Stimulated activated CD8-positive, alpha-beta memory T cell treated with anti-CD3 and anti-CD28 coated beads, Interleukin-12 subunit alpha, Interleukin-12 subunit beta, amount 100 ng/mL, for 1 hour (primary cell): ENCODE data around the gene FOXN3.
"Not testable (repeated sequence)": the region's sequence is repeated elsewhere in the genome, so short reads cannot be mapped to it uniquely, and the experiment has no call there.

Experiments
- DNase-seq: peaks from one replicate; pipeline ENCODE4 v3.0.0-alpha.2; 2020; ENCODE audit warnings: low read depth

FOXN3 gene

DNA sequence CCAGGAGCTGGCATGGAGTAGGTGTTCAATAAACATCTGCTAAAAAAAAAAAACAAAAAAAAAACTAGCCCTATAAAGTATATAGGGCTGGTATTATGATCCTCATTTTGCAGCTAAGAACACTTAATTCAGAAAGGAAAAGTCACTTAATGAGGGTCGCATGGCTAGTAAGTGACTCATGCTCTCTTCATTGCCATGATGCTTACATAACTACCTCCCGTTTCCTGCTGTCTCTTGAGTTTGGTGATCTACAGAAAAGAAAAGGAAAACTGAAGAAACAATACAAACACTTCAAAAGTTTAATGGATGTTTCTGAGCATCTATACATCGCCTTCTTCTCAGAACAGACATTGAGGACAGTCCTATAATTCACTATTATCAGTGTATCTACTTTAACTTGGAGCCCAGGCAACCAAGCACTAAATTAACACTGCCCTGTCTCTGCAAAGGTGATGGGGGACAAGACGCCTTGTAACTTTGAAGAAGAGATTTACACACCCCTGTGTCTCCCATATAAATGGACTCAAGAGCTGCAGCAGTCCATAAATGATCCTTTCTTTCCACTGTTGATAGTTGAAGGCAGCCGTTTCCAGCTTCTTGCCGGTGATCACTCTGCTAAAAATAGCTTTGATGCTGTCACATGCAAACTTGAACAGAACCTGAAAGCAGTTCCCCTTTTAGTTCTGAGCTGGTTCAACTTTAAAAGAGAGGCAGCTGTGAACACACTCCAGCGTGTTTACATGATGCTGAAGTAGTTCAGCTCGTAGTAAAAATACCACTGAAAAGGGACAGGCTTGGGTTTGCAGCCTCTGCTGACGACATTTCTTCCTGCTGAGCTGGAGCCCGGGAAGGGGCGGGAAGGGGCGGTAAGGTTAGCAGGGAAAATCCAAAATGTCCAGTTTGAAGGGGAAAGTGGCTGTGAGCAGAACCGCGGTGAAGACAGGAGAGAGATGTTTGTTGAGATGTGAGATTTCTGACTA, 113.3 kb downstream of the FOXN3 start:
- DNase-seq: no peak

DNA sequence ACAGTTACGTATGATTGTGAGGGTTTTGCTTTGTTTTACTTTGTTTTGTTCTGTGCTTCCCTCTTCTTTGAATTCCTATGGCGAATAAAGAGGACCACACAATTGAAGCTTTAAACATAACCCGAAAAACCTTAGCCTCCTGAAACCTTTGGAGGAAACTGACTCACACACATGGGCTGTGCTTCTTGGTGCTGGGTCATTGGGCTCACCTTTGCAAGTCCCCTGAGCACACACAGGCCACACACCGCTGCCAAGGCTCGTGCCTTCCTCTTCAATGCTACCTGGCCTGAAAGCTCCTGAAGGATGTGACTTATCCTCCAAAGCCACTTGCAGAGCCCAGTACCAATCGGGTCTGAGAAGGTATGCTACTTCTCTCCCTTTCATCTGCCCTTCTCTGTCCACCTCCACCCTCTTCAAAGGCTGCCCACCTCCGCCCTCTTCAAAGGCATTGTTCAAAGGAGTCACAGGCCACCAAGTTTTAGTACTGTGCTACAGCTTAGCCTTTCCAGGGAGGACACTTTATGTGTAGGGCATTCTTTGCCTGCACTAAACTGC, 114.6 kb downstream of the FOXN3 start:
- DNase-seq: no peak

DNA sequence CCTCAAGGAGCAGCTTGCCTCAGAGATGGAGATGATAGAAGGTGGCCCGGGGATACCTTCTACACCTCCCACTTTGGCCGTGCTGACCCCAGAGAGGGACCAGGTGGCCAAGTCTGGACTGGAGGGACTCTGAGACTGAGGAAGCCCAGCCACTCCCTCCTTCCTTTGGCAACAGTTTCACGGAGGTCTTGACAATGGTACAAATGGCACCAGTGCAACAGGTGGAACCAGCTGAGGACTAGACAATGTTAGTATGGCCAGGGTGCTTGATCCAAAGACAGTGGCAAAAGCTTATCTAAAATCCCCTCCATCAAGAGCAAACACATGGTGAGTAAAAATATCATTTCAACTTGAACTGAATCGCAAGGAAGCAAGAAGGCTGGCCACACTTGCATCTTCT, 117.4 kb downstream of the FOXN3 start:
- no peak for DNase-seq

DNA sequence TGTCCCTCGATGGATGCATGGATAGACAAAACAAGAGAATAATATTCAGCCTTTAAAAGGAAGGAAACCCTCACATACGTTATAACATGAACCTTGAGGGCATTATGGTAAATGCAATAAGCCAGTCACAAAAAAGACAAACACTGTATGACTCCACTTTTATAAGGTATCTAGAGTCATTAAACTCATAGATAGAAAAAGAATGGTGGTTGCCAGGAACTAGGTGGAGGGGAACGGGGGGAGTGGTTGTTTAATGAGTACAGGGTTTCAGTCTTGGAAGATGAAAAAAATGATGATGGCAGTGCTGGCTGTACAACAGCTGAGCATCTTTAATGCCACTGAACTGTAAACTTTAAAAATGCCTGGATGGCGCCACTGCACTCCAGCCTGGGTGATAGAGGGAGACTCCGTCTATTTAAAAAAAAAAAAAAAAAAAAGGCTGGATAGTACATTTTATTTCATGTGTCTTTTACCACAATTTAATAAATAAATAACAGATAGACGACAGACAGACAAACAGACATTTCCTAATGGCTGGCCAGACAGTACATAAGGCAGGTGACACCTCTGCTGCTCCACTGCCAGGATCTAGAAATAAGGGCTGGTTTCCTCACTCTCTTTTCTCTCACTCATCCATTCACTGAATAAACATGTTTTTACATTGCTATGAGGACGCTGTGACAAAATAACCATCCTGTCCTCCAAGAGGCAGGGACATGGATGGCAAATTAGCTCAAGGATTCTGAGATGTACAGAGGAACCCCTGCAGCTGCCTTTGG, 118.8 kb downstream of the FOXN3 start:
- no peak for DNase-seq

DNA sequence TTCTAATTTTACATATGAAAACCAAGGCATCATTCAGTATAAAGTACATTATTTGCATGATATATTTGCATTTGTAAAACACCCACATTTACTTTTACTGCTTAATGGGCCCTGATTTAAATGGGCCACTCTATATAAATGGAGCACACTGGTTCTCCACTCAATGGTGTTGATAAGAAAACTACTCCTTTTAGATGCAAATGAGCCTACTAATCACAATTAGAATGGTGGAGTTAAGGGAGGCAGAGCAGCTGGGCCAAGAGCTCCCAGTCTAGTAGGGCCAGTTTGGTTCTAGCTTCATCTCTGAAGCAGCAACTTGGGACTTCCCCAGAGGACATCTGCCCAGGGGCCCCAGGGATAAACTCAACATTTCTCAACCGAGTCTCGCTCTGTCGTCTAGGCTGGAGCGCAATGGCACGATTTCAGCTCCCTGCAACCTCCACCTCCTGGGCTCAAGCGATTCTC, 120.7 kb downstream of the FOXN3 start:
- DNase-seq: no peak

DNA sequence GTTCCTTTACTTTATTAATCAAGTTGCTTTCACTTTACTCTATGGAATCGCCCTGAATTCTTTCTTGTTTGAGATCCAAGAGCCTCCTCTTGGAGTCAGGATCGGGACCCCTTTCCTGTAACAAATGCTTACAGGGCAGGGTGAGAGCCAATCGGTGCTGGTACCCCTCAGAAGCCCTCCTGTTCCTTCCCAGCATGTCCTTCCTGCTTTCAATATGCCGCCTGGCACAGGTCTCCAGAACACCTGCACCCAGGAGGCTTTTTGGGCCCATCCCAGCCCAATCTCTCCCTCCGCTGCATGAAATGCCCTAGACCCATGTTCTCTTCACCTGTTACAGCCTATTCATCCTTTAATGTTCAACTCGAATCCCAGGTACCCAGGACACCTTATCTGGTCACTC, 122.2 kb downstream of the FOXN3 start:
- no peak for DNase-seq

DNA sequence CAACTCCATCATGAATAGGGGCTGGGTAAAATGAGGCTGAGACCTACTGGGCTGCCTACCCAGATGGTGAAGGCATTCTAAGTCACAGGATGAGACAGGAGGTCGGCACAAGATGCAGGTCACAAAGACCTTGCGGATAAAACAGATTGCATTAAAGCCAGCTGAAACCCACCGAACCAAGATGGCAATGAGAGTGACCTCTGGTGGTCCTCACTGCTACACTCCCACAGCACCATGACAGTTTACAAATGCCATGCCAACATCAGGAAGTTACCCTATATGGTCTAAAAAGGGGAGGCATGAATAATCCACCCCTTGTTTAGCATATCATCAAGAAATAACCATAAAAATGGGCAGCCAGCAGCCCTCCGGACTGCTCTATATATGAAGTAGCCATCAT, 122.6 kb downstream of the FOXN3 start:
- not testable (repeated sequence) for DNase-seq

DNA sequence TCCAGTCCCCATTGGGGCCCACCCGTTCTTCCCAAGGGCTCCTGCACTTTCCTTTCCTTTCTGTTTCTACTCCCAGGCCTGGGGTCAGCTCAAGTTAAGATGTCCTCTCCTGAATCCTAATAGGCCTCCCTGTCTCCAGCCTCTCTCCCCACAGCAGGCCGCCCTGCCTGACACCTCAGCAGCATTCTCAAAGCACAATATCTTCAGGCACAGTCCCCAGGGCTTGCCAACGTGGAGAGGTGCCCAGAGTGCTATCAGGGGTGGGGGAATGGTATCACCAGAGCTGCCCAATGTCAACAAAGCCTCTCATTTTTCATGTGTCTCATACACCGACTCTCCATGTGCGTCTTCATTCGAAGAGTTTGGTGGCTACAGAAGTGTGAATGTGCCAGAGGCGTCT, 123.0 kb downstream of the FOXN3 start:
- no peak for DNase-seq

DNA sequence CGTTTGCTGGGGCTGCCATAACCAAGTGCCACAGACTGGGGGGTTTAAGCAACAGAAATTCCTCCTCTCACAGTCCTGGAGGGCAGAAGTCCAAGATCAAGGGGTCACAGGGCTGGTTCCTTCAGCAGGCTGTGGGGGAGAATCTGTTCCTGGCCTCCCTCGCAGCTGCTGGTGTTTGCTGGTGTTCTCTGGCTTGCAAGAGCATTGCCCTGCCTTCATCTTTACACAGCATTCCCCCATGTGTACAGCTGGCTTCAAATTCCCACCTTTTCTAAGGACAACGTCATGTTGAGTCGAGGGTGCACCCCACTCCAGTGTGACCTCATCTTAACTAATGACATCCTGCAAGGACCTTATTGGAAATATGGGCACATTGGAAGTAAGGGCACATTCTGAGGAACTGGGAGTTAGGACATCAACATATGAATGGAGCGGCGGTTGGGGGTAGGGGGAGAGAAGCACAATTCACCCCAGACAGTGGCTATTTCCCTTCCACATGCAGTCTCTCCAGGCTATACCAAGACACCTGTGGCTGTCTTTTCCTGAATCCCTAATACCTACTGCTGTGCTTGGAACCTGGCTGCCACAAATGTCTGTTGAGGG, 123.6 kb downstream of the FOXN3 start:
- DNase-seq: no peak

DNA sequence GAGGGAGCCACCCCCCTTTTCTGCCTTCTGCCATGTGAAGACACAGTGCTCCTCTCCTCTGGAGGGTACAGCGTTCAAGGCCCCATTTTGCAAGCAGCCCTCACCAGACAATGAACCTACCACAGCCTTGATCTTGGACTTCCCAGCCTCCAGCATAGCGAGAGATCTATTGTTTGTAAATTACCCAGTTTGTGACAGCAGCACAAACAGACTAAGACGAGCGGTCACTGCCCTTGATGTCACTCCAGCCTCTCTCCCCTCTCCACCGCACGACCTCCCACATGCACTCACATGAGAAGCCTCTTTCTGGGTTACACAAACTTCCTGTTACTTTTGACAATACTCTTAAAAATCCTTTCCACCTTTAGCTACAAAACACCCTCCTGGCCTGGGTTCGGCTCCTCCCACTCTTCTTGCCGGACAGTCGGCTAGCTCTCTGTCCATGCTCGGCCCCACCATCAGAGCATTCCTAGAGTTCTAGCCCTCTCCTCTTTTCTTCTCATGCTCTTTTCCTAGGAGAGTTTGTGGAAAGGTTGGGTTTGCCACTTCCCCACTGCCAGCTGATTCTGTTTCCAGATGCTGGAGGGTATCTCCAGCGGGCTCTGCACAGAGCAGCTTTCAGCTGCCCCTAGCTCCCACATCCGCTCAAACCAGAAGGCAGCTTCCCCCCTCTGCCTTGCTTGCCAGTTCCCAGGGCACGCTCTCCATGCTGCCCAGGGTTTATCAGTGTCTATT, 124.3 kb downstream of the FOXN3 start:
- DNase-seq: no peak

DNA sequence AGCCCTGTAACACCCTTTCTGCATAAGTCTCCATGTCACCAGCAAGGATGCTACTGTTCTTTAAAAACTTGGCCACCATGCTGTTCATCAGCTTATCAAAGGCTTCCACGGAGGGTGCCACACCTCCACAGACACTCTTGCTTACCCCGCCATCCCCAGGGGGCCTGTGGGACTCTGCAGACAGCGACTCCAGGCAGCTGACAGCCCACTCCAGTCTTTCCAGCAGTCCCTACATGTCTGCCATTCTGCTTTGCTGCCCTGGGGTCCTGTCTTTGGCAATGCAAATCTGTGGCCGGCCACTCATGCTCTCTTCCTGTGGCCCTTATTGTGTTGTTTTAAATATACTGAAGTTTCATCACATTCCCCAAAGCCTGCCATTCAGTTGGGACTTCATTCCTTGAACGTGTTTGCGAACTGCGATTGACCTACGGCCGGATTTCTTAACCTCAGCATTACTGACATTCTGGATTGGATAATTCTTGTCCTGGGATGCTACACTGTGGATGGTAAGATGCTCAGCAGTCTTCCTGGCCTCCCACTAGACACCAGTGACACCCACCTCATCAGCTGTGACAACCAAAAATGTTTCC, 125.6 kb downstream of the FOXN3 start:
- DNase-seq: no peak

DNA sequence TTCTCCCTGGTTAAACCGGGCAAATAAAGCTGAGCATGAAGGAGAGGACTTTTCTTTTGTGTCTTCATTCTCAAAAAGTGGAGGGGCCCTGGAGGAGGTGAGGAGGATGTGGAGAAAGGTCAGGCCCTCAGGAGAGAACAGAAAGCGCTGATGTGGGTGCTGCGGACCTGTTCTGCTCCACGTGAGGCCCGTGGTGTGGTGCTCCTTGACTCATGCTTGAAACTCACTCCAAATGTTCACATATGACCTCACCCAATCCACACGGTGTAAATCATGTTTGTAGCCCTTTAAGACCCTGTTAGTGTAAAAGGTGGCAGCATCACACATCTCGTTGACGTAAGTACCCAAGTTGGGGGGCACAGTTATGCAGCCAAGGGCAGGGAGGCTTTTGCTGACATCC, 126.2 kb downstream of the FOXN3 start:
- no peak for DNase-seq

DNA sequence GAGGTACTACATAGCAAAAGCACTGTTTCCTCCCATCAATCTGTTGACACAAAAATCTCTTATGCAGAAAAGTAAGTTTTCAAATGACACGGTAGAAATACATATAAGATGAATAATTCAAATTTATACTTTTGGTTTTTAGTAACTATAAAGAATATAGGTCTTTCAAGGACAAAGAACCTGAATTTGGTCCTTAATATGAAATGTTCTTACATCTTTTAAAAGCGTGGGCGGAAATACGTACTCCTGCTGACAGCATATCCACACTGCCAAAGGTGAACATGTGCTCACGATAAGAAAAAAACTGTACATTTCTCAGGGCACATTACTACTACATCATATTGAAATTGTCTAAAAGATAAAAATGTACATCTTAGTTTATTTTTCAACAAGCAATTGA, 127.6 kb downstream of the FOXN3 start:
- DNase-seq: no peak

DNA sequence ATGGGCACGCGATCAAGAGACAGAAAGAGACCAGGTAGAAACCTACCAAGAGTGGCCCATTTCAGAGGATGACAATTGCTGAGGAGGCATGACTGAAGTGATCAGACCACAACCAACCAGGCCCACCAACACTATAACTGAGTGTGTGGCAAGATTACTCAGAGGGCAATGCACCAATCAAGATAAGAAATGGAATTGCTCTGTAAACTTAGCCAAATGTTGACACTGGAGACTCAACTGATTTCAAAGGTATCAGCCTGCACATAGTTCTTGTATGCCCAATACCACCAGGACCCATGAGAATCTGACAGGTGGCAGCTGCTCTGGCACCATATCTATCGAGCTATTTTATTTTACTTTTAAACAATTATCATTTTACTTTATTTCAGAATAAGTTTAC, 128.9 kb downstream of the FOXN3 start:
- DNase-seq: no peak

DNA sequence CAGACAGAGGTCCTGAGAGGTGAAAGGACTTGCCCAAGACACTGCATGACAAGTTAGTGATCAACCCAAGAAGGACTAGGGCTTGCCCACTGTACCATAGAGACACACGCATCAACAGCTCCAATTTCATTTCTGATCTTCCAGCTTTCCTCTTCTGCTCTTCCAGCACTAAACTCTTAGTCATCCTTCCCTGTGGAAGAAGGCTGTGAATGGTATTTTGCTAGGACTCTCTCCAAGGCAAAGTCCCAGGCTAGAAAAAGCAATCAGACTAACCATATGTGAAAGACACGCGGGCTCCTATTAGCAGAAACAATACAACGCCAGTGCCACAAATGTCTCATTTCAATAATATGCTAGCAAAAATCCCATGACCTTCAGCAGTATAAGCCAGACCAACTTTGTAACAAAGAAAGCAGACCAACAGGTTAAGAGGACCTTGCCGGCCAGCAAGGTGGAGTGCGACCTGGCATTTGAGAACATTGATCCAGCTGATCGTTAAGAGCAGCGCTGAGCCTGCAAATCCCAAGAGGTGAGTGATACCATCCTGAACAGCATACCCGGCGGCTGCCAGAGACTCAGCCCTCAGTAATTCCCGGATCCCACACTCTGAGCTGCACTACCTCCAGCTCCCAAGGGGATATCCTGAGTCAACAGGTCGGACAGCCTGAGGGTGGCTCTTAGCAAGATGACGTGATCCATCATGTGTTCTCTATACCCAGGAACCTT, 132.5 kb downstream of the FOXN3 start:
- DNase-seq: no peak

DNA sequence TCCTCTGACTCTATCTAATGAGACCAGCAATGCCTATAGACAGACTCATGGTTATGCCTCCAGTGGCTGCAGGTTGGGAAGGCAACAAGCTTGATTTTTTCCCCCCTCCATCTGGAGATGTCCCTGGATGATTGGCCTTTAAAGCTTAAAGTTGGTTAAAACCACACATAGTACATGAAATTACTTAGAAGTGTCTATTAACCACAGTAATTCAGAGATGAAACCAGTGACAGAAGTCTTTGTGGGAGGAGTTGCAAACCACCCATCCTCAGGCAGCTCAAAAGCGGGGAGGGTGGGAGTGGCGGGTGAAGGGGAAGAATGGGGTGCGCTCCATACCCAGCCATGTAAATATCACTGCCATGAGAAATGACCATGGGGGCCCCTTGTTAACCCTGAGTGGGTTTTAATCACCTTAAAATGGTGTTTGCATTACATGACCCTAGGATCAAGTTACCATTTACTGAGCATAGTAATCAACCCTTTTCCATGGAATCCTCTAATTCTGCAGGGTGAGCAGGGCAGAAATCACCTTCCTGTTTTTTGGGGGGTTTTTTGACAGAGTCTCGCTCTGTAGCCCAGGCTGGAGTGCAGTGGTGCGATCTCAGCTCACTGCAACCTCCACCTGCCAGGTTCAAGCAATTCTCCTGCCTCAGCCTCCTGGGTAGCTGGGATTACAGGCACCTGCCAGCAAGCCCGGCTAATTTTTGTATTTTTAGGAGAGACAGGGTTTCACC, 133.5 kb downstream of the FOXN3 start:
- DNase-seq: no peak

DNA sequence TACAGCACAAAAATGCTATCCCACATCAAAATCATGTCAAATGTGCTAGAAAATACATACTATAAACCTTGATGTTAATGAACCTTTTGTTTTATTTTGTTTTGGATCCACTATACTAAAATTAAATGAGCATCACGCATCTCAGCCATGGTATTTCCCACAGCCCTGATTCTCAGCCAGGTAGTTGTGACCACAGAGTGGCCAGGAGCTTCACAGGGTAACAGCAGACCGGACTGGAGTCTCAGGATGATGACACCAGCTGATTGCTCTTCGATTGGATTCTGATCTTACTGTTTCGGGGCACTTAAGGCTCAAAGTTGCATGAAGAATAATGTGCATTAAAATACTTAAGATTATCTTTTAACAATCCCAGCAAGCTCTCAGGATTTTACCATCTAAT, 134.8 kb downstream of the FOXN3 start:
- no peak for DNase-seq

DNA sequence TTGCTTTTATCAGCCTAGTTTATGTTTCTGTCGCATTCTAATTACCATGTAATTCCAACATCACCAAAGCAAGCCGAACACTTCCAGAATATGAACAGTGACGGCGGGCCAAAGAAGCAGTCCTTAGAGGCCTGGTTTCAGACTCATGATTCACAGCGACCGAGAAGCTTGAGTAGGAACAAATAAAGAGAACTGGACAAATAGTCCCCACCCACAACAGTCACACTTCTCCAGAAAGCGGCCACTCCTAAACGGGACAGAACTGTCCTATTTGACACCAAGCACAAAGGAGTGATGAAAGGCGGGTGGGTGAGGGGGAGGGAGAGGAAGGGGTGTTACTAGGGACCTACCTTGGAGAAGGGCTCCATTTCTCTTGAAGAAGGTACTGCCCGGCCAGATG, 136.4 kb downstream of the FOXN3 start:
- no peak for DNase-seq

DNA sequence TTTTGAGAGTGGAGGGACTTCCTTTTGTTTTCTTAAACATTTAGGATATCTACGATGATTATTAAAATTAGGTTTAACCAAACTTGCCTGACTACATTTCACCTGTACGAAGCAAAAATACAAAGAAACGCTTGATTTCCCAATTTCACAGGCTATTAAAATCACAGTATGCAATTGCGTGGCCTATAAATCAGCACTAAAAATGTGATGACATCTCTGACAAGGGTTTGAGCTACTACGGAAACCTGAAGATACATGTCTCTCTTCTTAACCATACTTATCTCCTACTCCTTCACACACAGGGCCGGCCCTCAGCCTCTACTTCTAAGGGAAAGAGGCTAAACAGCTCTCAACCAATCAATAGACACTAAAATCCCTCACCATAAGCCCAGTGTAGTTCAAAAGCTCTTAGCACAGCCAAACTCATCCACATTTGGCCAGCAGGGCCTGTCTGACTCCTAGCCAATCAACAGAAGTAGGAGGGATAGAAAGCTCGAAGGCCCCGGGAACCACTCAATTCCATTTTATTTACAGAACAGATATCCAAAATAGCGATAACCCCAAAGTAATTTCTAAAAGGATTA, 137.3 kb downstream of the FOXN3 start:
- no peak for DNase-seq

DNA sequence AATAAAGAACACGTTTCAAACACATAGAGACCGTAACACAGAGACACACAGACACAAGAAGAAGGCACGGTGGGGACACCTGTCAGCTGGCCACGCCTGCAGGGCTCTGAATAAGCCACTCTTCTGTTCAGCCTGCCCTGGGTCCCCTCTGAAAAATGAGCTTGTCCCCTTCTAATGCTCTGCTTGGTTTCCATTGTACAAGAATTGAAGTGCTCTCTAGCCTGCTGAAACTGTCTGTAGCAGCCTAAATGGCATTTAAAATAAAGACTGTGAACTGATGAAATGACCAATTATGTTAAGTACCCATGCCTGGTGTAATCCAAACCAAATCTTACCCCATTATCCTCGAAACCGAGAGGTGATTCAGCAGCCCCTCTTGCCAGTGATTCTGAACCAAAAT, 139.8 kb downstream of the FOXN3 start:
- no peak for DNase-seq
